Activated naive CD8-positive, alpha-beta T cell treated with anti-CD3 and anti-CD28 coated beads, Interleukin-2, amount 10 ng/mL, durations not matched to agents 7 days and 5 days (primary cell): Measurements from ENCODE around the gene SPATA12. TPM values are rescaled to one million over a fixed set of nuclear protein-coding genes. Genes with fewer than 3 reads are reported as not detected.

ENCODE experiments used
- ATAC-seq: fragments of 150-1000 bp; cut with Tn5 transposase; one replicate; pipeline ENCODE4 v1.10.0; 2021; ENCODE audit warnings: low read depth, moderate library complexity
- POLR2A ChIA-PET: fragments of 350-600 bp; sonication (Branson Sonifier 250); formaldehyde crosslinking; loops from one replicate; lab custom pipeline; 2021; ENCODE audit warnings: antibody characterized with exemption; lab: Charles Lee
- DNase-seq: peaks from one replicate; pipeline ENCODE4 v3.0.0; 2021
- H3K27ac Mint-ChIP-seq: one replicate; pipeline ENCODE4 v1.8.0; 2022; ENCODE audit warnings: mild to moderate bottlenecking, mixed read lengths
- H3K27me3 Mint-ChIP-seq: one replicate; pipeline ENCODE4 v1.8.0; 2022; ENCODE audit warnings: mild to moderate bottlenecking, moderate library complexity, mixed read lengths
- H3K36me3 Mint-ChIP-seq: one replicate; pipeline ENCODE4 v1.8.0; 2021; ENCODE audit warnings: mild to moderate bottlenecking, mixed read lengths
- H3K4me1 Mint-ChIP-seq: one replicate; pipeline ENCODE4 v1.8.0; 2021; ENCODE audit warnings: mixed read lengths
- H3K4me3 Mint-ChIP-seq: one replicate; pipeline ENCODE4 v1.8.0; 2022; ENCODE audit warnings: mild to moderate bottlenecking, moderate library complexity, mixed read lengths
- H3K9me3 Mint-ChIP-seq: one replicate; pipeline ENCODE4 v1.8.0; 2021; ENCODE audit warnings: mixed read lengths
- total RNA-seq, 2 experiments: library from RNA; stranded (reverse); gene quantifications; one replicate each; pipeline ENCODE4 v1.2.3, GENCODE V29; 2021

Gene SPATA12
- total RNA-seq, 2 experiments from 2014 or later = not detected

- H3K4me1 Mint-ChIP-seq = no peaks in the 10 kb centered on the region
- DNase-seq (no peak), ATAC-seq (no peak)
- no peaks in the 10 kb centered on the region for H3K36me3 Mint-ChIP-seq
- H3K27me3 Mint-ChIP-seq = peaks cover 14% of the 10 kb centered on the region
- POLR2A ChIA-PET = no interaction called here
- H3K4me3 Mint-ChIP-seq = no peak overlapping the region
- H3K9me3 Mint-ChIP-seq = no peaks in the 10 kb centered on the region
- H3K27ac Mint-ChIP-seq = no peak overlapping the region
Measured at GRCh38 chr3:57031631-57032541, 28.6 kb upstream of the SPATA12 start.

- DNase-seq (no peak), ATAC-seq (no peak)
- no peak overlapping the region for H3K27ac Mint-ChIP-seq
- H3K4me3 Mint-ChIP-seq = no peak overlapping the region
- POLR2A ChIA-PET = no interaction called here
- H3K36me3 Mint-ChIP-seq = no peaks in the 10 kb centered on the region
- H3K27me3 Mint-ChIP-seq = peaks cover 24% of the 10 kb centered on the region
- H3K4me1 Mint-ChIP-seq = peaks cover 1% of the 10 kb centered on the region
- no peaks in the 10 kb centered on the region for H3K9me3 Mint-ChIP-seq
Measured at GRCh38 chr3:57036952-57037351, 23.5 kb upstream of the SPATA12 start.

DNA sequence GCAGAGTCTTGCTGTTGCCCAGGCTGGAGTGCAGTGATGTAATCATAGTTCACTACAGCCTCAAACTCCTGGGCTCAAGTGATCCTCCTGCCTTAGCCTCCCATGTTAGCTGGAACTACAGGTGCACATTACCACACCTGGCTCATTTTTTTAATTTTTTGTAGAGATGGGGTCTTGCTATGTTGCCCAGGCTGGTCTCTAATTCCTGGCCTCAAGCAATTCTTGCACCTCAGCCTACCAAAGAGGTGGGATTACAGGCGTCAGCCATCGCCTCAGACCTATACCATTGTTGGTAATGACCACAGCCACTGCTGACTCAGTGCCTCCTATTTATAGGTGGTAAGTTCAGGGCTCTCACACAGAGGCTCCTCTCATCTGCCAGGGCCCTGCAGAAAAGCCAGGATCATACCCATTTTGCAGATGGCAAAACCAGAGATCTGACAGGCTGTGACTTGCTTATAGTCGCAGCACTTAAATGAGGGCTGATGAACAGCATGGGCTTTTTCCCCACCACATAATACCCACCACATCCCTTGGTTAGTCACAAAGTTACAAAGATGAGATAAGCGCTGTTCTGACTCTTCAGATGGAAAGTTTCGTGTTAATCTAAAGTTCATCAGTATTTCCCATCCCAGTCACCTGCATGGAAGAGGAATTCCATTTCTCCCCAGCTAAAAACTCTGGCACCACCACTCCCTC is 21.8 kb upstream of the SPATA12 start:
- POLR2A ChIA-PET = no interaction called here
- DNase-seq = no peak
- Mint-ChIP-seq H3K4me1 (peaks cover 1% of the 10 kb centered on the region), H3K9me3 (no peaks in the 10 kb centered on the region), H3K4me3 (no peak overlapping the region), H3K27ac (no peak overlapping the region), H3K27me3 (peaks cover 17% of the 10 kb centered on the region), H3K36me3 (no peaks in the 10 kb centered on the region)
- ATAC-seq = no peak

GRCh38 chr3:57041674-57042073 is 18.8 kb upstream of the SPATA12 start:
- no peak for ATAC-seq
- DNase-seq = no peak
- Mint-ChIP-seq H3K4me1 (peaks cover 1% of the 10 kb centered on the region), H3K9me3 (no peaks in the 10 kb centered on the region), H3K4me3 (no peak overlapping the region), H3K36me3 (no peaks in the 10 kb centered on the region), H3K27me3 (peaks cover 12% of the 10 kb centered on the region), H3K27ac (no peak overlapping the region)
- POLR2A ChIA-PET = no interaction called here

- Mint-ChIP-seq H3K27ac (no peak overlapping the region), H3K4me1 (peaks cover 6% of the 10 kb centered on the region), H3K9me3 (no peaks in the 10 kb centered on the region), H3K27me3 (peaks cover 19% of the 10 kb centered on the region), H3K4me3 (no peak overlapping the region), H3K36me3 (no peaks in the 10 kb centered on the region)
- POLR2A ChIA-PET = no interaction called here
- no peak for ATAC-seq
- no peak for DNase-seq
Measured at GRCh38 chr3:57043518-57043917, 16.9 kb upstream of the SPATA12 start.

DNA sequence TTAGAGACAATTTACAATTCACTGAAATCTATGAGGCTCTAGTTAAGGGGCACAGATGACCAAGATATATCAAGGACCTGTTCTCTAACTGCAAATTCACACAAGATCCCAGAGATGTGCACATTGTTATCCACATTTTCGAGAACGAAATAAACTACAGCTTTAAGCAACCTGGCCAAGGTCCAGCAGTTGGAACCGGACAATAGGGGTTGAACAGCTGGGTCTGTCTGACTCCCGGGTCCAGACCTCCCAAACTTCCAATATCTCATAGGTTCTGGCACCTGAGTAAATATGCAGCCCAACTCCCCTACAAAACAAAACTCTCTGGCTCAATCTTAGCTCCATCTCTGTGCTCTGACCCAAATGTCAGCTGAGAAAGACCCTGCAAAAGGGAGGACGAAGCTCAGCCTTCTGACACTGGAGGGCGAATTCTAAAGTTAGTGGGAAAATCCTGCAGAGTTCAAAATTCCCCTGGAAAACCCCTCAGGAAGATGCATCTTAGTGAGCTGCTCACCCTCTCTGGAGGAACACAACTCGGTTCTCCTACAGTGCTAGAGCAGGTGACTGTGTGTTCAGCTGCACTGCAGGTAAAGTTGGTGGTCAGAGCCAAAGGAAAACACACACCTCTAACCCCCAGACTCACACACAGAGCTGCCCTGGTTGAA is 14.2 kb upstream of the SPATA12 start:
- no peak for ATAC-seq
- POLR2A ChIA-PET = no interaction called here
- no peaks in the 10 kb centered on the region for H3K9me3 Mint-ChIP-seq

GRCh38 chr3:57048052-57048671 is 12.3 kb upstream of the SPATA12 start:
- Mint-ChIP-seq H3K36me3 (no peaks in the 10 kb centered on the region), H3K4me1 (peaks cover 4% of the 10 kb centered on the region), H3K27me3 (peaks cover 12% of the 10 kb centered on the region), H3K27ac (no peak overlapping the region), H3K9me3 (no peaks in the 10 kb centered on the region), H3K4me3 (no peak overlapping the region)
- ATAC-seq = no peak
- POLR2A ChIA-PET = no interaction called here
- no peak for DNase-seq

More for the DNA sequence above, 14.2 kb upstream of the SPATA12 start:
- H3K27ac Mint-ChIP-seq = no peak overlapping the region
- peaks cover 12% of the 10 kb centered on the region for H3K27me3 Mint-ChIP-seq
- H3K4me3 Mint-ChIP-seq = no peak overlapping the region
- H3K4me1 Mint-ChIP-seq = peaks cover 4% of the 10 kb centered on the region
- H3K36me3 Mint-ChIP-seq = no peaks in the 10 kb centered on the region
- DNase-seq = no peak

DNA sequence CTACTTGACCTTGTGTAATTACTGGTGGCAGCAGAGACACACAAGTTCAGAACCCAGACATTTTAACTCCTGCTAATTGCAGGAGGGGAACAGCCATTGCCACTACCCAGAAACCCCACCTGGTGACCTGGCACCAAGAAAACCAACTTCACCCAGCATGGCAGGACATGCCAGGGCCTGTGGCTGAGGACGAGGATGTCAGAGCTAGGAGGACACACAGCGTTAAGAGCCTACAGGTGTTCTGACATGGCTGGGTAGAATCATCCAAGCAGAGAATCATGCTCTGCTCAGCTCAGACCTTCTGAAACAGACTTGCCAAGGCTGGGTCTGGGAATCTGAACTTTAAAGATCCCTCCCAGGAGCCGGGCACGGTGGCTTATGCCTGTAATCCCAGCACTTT is 11.7 kb upstream of the SPATA12 start:
- POLR2A ChIA-PET = no interaction called here
- no peak overlapping the region for H3K27ac Mint-ChIP-seq
- no peak overlapping the region for H3K4me3 Mint-ChIP-seq
- ATAC-seq (no peak), DNase-seq (no peak)
- no peaks in the 10 kb centered on the region for H3K36me3 Mint-ChIP-seq
- peaks cover 12% of the 10 kb centered on the region for H3K27me3 Mint-ChIP-seq
- no peaks in the 10 kb centered on the region for H3K9me3 Mint-ChIP-seq
- H3K4me1 Mint-ChIP-seq = peaks cover 4% of the 10 kb centered on the region

- POLR2A ChIA-PET = no interaction called here
- no peak overlapping the region for H3K27ac Mint-ChIP-seq
- no peaks in the 10 kb centered on the region for H3K9me3 Mint-ChIP-seq
- H3K4me3 Mint-ChIP-seq = no peak overlapping the region
- no peak for ATAC-seq
- no peaks in the 10 kb centered on the region for H3K36me3 Mint-ChIP-seq
- DNase-seq = no peak
- H3K27me3 Mint-ChIP-seq = peaks cover 14% of the 10 kb centered on the region
- peaks cover 11% of the 10 kb centered on the region for H3K4me1 Mint-ChIP-seq
Measured at GRCh38 chr3:57052662-57053061, 7.8 kb upstream of the SPATA12 start.

DNA sequence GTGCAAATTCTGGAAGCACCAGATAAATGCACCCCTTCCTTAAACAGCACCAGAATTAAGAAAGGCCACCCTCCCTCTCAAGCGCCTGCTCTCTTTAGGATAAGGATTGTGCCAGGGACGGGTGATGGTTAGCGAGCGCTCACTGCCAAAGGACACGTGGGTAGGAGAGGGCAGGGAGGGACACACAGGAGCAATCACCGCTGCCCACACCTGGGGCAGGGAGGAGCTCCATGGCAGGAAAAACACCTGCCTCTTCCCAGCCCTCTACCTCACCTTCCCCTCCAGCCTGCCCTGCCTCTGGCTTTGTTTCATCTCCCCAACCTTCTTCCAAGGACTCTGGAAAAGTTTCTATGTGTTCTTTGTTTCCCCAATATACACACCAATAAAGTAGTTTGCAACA is 7.3 kb upstream of the SPATA12 start:
- POLR2A ChIA-PET = no interaction called here

GRCh38 chr3:57057351-57057750 is 3.1 kb upstream of the SPATA12 start:
- H3K9me3 Mint-ChIP-seq = no peaks in the 10 kb centered on the region
- ATAC-seq (no peak), DNase-seq (no peak)
- H3K36me3 Mint-ChIP-seq = no peaks in the 10 kb centered on the region
- no peak overlapping the region for H3K4me3 Mint-ChIP-seq
- peaks cover 6% of the 10 kb centered on the region for H3K27me3 Mint-ChIP-seq
- no peak overlapping the region for H3K27ac Mint-ChIP-seq
- POLR2A ChIA-PET = no interaction called here
- peaks cover 12% of the 10 kb centered on the region for H3K4me1 Mint-ChIP-seq

More for the DNA sequence above, 7.3 kb upstream of the SPATA12 start:
- H3K4me3 Mint-ChIP-seq = no peak overlapping the region
- H3K27me3 Mint-ChIP-seq = peaks cover 11% of the 10 kb centered on the region
- H3K4me1 Mint-ChIP-seq = peaks cover 8% of the 10 kb centered on the region
- H3K36me3 Mint-ChIP-seq = no peaks in the 10 kb centered on the region
- no peaks in the 10 kb centered on the region for H3K9me3 Mint-ChIP-seq
- DNase-seq (no peak), ATAC-seq (no peak)
- H3K27ac Mint-ChIP-seq = no peak overlapping the region

DNA sequence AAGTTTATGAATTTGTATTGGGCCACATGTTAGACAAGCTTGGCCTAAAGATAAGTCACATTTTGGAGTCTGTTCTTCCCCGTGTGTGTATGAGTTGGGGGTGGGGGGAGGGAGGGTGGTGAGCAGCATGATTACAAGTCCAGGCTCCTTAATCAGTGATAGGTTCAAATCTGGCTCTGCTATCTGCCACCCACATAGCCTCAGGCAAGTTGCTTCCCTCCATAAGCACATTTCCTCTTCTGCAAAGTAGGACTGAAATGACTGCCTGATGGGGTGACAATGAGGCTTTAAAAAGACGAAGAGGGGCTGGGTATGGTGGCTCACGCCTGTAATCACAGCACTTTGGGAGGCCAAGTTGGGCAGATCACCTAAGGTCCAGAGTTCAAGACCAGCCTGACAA is 1.1 kb upstream of the SPATA12 start:
- Mint-ChIP-seq H3K27ac (no peak overlapping the region), H3K9me3 (no peaks in the 10 kb centered on the region), H3K36me3 (no peaks in the 10 kb centered on the region), H3K27me3 (peaks cover 6% of the 10 kb centered on the region), H3K4me3 (no peak overlapping the region), H3K4me1 (peaks cover 16% of the 10 kb centered on the region)
- no peak for DNase-seq
- POLR2A ChIA-PET = no interaction called here
- ATAC-seq = no peak

DNA sequence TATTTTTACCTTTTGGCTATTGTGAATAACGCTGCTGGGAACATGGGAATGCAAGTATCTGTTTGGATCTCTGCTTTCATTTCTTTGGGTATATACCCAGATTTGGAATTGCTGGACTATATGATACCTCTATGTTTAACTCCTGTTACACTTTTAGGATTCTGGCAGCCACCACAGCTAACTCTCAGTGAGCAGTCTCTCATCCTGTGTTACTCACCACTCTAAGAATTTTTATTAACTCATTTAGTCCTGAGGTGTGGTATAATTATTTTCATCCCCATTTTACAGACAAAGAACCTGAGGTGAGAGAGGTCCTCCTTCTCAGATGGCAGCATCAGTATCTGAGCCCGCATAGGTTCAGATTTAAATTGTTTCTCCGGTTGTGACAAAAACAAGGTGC is 1.1 kb downstream of the SPATA12 start:
- no peaks in the 10 kb centered on the region for H3K9me3 Mint-ChIP-seq
- no peak for ATAC-seq
- peaks cover 2% of the 10 kb centered on the region for H3K27me3 Mint-ChIP-seq

More for the DNA sequence above, 1.1 kb downstream of the SPATA12 start:
- POLR2A ChIA-PET = no interaction called here
- H3K4me1 Mint-ChIP-seq = peaks cover 14% of the 10 kb centered on the region
- no peak overlapping the region for H3K4me3 Mint-ChIP-seq
- no peak for DNase-seq
- H3K27ac Mint-ChIP-seq = no peak overlapping the region
- H3K36me3 Mint-ChIP-seq = no peaks in the 10 kb centered on the region
